K562 (cell line): ENCODE measurements around the gene CSF1. TPM values are rescaled to one million over a fixed set of nuclear protein-coding genes. Genes with fewer than 3 reads are reported as not detected.

Experiments used
- AFF1 ChIP-seq, 2 experiments: fragments of 450-650 bp; IDR thresholded peaks; 2 replicates each; pipeline ENCODE4 v1.6.1; 2018; ENCODE audit warnings: mild to moderate bottlenecking in 2 of 2, low read depth in 1 of 2; ENCODE audit not compliant: partially characterized antibody in 2 of 2
- CHD4 ChIP-seq: fragments of 200-600 bp; sonication (generic); IDR thresholded peaks from 3 replicates; pipeline ENCODE4 v1.6.1; 2012; ENCODE audit warnings: low read depth, mild to moderate bottlenecking, mixed read lengths, low read length, inconsistent platforms; ENCODE audit not compliant: insufficient read depth, insufficient replicate concordance, poor library complexity, severe bottlenecking
- KDM1A ChIP-seq, 2 experiments: fragments of 450-650 bp; IDR thresholded peaks; 2 replicates each; pipeline ENCODE4 v1.6.1; 2016; ENCODE audit warnings: mild to moderate bottlenecking in 2 of 2
- MEIS2 ChIP-seq: fragments of 450-650 bp; IDR thresholded peaks from 2 replicates; pipeline ENCODE4 v1.6.1; 2014; ENCODE audit warnings: mild to moderate bottlenecking; ENCODE audit not compliant: partially characterized antibody
- MTA3 ChIP-seq: fragments of 450-650 bp; formaldehyde crosslinking; IDR thresholded peaks from 2 replicates; pipeline ENCODE4 v1.6.1; 2017; ENCODE audit warnings: mild to moderate bottlenecking, borderline replicate concordance
- TRIM25 ChIP-seq: fragments of 450-650 bp; IDR thresholded peaks from 2 replicates; pipeline ENCODE4 v1.7.0; 2016; ENCODE audit warnings: borderline replicate concordance
- ZBTB1 ChIP-seq: sonication (generic); formaldehyde crosslinking; IDR thresholded peaks from 2 replicates; pipeline ENCODE4 v1.8.1; 2023; ENCODE audit warnings: missing genetic modification reagents, low read depth, mild to moderate bottlenecking, borderline replicate concordance
- ZBTB5 ChIP-seq: fragments of 450-650 bp; IDR thresholded peaks from 2 replicates; pipeline ENCODE4 v1.6.1; 2017; ENCODE audit warnings: antibody characterized with exemption
- ZBTB7A ChIP-seq: IDR thresholded peaks from 2 replicates; pipeline ENCODE4 v1.6.1; 2011; ENCODE audit warnings: low read depth, mild to moderate bottlenecking, low read length, moderate library complexity, borderline replicate concordance; ENCODE audit not compliant: control insufficient read depth
- ZNF165 ChIP-seq: fragments of 250-450 bp; sonication (Bioruptor Pico); IDR thresholded peaks from 2 replicates; pipeline ENCODE4 v1.4.0; 2020; ENCODE audit warnings: borderline replicate concordance
- ZNF655 ChIP-seq: fragments of 250-450 bp; sonication (Bioruptor Pico); IDR thresholded peaks from 2 replicates; pipeline ENCODE4 v1.5.0; 2021
- polyA plus RNA-seq, 8 experiments: library from polyadenylated mRNA; depleted of rRNA in 4 of 8; stranded (reverse) in 5 of 8; unstranded in 3 of 8; fragments of >200 nt; fragmentation: Nextera tagmentation in 2 of 8; fragmentation: Illumina TruSeq in 1 of 8; extraction: Ambion mirVana in 2 of 8; extraction: Trizol in 1 of 8; gene quantifications; 2 replicates each; pipeline versions ENCODE4 v1.2.1 to v1.2.3, GENCODE V29; 2011 to 2014; ENCODE audit warnings: inconsistent platforms in 1 of 8, missing spikeins in 1 of 8
- total RNA-seq, 7 experiments: library from RNA; depleted of rRNA in 6 of 7; stranded (reverse); fragments of >200 nt in 6 of 7; fragmentation: Illumina TruSeq in 2 of 7; extraction: Trizol in 2 of 7; gene quantifications; 2 replicates each; pipeline versions ENCODE4 v1.2.1 to v1.2.3, GENCODE V29; 2011 to 2021; ENCODE audit warnings: low replicate concordance in 1 of 7
- TF ChIP-seq, protein P1 (sequence below): fragments of 450-650 bp; IDR thresholded peaks from 2 replicates; pipeline ENCODE4 v1.6.1; 2017; ENCODE audit warnings: mild to moderate bottlenecking, moderate library complexity
- TF ChIP-seq, protein P2 (sequence below): fragments of 250-450 bp; sonication (Bioruptor Pico); IDR thresholded peaks from 2 replicates; pipeline ENCODE4 v1.8.0; 2022; ENCODE audit warnings: inconsistent platforms, mild to moderate bottlenecking, moderate library complexity, borderline replicate concordance

Gene CSF1
- total and polyA plus RNA-seq, 9 of the 15 experiments (the other 6 are each of a cell fraction or from before 2014, with no cell fraction given): 0.18 to 11.8 (median 2.8) TPM

DNA sequence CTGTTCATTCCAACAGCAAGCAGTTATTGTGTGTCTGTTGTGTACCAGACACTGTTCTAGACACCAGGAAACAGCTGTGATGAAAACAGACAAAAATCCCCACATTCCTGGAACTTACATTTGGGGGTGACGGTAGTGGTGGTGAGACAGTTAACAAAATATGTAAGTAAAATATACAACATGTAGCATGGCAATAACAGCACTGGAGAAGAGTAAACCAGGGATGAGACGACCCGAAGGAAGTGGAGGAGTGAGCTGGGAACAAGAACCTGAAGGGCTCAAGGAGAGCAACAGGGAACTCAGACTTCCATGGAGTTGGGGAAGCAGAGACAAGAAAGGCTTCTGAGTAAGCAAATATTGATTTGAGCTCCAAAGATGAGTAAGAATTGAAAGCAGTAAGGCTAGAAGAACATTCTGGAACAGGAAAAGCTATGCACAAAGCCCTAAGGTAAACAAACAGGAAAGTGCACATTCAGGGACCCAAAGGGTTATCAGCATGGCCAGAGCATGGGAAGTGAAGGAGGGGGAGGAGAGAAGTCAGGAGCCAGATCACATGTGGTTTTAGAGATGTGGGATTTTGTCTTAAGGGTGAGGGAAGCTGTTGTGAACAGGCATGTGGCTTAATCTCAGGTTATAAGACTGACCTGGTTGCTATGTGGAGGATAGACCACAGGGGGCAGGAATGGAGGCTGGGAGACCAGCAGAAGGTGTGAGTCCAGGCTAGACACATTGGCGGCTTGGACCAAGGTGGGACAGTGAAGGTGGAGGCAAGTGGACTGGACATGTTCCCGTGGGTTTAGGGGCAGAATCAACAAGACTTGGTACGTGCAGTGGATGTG is 7.3 kb downstream of the CSF1 start (continued):
- TF ChIP-seq ZBTB5 (no peak), MTA3 (peak; percentile 84), MEIS2 (no peak), ZNF655 (CRISPR knock-in tag) (no peak), AFF1 (IDR thresholded peaks at IDR 0.05; ENCODE audit: low read depth in 1 of 2, partially characterized antibody in 2 of 2) (peak; percentile 70 to 94), ZBTB1 (CRISPR knock-in tag) (no peak; the same call in 1 of the 2 replicates), ZNF165 (CRISPR knock-in tag) (no peak), KDM1A (IDR thresholded peaks at IDR 0.05) (peak; percentile 96 to 97), TRIM25 (no peak), ZBTB7A (no peak), CHD4 (no peak)
- TF ChIP-seq, protein P1, sequence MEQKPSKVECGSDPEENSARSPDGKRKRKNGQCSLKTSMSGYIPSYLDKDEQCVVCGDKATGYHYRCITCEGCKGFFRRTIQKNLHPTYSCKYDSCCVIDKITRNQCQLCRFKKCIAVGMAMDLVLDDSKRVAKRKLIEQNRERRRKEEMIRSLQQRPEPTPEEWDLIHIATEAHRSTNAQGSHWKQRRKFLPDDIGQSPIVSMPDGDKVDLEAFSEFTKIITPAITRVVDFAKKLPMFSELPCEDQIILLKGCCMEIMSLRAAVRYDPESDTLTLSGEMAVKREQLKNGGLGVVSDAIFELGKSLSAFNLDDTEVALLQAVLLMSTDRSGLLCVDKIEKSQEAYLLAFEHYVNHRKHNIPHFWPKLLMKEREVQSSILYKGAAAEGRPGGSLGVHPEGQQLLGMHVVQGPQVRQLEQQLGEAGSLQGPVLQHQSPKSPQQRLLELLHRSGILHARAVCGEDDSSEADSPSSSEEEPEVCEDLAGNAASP: no peak
- TF ChIP-seq, protein P2, sequence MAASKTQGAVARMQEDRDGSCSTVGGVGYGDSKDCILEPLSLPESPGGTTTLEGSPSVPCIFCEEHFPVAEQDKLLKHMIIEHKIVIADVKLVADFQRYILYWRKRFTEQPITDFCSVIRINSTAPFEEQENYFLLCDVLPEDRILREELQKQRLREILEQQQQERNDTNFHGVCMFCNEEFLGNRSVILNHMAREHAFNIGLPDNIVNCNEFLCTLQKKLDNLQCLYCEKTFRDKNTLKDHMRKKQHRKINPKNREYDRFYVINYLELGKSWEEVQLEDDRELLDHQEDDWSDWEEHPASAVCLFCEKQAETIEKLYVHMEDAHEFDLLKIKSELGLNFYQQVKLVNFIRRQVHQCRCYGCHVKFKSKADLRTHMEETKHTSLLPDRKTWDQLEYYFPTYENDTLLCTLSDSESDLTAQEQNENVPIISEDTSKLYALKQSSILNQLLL (CRISPR knock-in tag): no peak
